Activated T-cell treated with anti-CD3 and anti-CD28 coated beads, Interleukin-2, amount 50 U/mL, for 1 hour (primary cell): ENCODE measurements around the gene TEAD1.

Experiments used
- DNase-seq: peaks from one replicate; pipeline ENCODE4 v3.0.0-alpha.2; 2020

Gene TEAD1

GRCh38 chr11:12917822-12918221 lies 243.6 kb downstream of the TEAD1 start:
- DNase-seq: no peak

GRCh38 chr11:12918667-12919066 lies 244.4 kb downstream of the TEAD1 start:
- no peak for DNase-seq

DNA sequence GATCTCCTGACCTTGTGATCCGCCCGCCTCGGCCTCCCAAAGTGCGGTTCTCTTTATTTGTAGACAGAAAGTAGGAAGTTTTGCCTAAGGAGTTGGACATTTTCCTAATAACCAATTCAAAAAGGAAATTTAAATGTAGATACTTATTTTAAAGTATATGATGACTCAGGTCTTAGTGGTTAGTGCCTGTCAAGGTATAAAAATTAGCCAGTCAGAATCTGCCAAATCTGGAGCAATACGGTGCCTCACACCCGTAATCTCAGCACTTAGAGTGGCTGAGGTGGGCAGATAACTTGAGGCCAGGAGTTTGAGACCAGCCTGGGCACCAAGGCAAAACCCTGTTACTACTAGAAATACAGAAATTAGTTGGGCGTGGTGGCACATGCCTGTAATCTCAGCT lies 248.2 kb downstream of the TEAD1 start:
- no peak for DNase-seq

GRCh38 chr11:12922980-12923507 lies 248.8 kb downstream of the TEAD1 start:
- DNase-seq: no peak

DNA sequence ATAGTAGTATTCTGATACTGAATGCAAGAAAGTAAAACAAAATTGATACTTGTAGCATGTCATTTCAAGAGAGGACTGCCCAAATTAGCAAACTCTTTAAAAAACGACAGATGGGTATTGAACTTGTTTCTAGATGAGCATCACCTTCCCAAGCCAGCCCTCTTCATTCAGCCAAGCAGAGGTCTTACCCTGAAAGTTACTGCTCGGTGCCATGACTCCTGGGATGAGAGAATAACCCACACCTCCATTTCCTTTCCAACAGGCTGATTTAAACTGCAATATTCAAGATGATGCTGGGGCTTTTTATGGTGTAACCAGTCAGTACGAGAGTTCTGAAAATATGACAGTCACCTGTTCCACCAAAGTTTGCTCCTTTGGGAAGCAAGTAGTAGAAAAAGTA lies 250.4 kb downstream of the TEAD1 start:
- no peak for DNase-seq

DNA sequence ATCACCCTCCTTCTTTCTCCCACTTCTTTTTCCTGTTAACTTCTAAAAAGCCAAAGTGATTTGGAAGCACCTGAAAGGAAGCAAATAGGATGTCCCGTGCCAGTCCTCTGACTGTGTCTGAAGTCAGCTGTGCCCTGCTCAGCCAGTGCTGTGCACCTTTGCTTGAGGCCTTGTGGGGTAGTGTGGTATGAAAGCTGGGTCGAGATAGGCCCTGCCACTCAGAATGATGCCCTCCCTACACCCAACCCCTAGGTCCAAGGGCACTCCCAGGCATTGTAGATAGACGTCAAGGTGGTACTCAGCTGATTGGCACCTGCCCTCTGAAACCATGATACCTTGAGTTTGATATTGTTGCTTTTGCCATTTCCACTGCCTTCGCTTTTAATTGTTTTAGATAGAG lies 251.3 kb downstream of the TEAD1 start:
- no peak for DNase-seq

DNA sequence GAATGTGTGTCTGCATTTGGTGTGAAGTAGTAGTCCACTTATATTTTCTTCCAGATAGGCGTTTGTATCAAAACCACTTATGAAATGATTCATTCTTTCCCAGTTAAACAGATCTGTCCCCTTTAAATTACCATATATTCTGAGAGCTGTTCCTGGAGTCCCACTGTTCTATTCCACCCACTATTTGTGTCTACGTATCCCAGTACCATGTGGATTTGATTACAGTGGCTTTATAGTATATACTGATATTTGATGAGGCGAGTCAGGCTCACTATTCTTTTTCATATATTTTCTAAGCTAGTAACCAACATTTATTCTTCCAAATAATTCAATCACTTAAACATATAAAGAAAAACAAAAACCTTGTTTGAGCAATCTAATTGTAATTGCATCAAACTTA lies 253.0 kb downstream of the TEAD1 start:
- DNase-seq: no peak

- no peak for DNase-seq
These were observed 253.7 kb downstream of the TEAD1 start for GRCh38 chr11:12927886-12928285.

- no peak for DNase-seq
These were observed 256.6 kb downstream of the TEAD1 start for GRCh38 chr11:12930850-12931249.

GRCh38 chr11:12932485-12932884 lies 258.3 kb downstream of the TEAD1 start:
- no peak for DNase-seq

DNA sequence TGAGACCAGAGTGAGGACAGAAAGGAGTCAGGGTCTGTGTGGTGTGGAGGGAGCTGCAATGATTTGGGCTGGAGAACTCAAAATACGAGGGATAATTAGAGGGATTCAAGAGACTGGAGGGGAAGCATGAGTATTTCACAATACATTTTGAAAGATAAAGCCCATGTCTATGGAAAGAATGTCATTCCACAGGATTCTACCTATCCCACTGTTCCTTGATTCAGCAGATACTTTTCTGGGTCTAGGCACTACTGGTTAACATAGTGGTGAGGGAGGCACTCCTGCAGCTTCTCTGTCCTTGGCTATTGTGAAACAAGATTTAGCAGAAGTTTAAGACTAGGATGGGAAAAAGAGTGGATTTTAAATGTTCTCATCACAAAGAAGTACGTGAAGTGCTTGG lies 262.0 kb downstream of the TEAD1 start:
- no peak for DNase-seq

DNA sequence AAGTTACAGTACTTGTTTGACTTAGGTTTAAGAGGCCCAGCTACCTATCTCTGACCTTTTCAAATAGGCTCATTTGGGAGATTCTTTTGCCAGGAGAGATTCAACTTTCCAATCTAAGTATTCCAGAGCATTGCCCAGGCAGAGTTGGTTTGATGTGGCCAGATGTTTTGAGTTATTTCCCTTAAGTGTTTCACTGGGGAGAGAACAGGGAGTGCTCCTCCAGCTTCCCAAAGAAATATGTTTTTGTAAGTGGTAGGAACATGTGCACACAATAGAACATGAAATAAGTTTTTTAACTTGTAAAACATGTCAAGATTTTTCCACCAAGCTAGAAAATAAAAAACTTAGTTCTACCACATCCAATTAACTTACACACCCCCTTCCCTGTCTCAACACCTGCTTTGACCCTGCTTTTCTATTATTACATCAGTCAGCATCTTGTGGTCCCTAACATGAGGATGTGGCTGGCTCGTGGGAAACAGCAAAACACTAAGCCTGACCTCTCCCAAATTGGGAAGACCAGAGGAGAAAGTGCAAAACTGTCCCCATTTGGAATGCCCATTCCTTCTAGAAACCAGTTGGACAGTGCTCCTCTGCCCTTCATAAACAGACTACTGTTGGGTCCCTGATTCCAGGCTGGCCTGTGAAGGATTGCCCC lies 264.5 kb downstream of the TEAD1 start:
- DNase-seq: no peak

GRCh38 chr11:12941671-12942070 lies 267.4 kb downstream of the TEAD1 start:
- no peak for DNase-seq

GRCh38 chr11:12942157-12942556 lies 267.9 kb downstream of the TEAD1 start:
- DNase-seq: no peak

DNA sequence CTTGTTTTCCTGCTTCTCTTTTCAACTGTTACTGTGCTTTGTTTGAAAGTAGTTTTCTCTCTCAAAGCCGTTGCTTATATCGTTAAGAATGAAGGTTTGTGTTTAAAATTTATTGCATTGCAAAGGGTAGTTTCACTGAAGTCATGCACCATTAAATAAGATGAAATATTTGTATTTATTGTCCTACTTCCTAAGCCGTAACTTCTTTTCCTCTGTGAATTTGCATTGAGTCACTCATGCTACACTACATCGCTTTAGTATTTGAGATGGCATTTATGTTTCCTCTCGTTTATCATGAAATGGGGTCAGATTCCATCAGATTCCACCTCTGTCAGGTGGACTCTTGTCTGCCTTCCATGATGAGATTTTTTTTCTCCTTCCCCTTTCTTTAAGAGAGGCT lies 269.1 kb downstream of the TEAD1 start:
- no peak for DNase-seq

GRCh38 chr11:12944889-12945288 lies 270.7 kb downstream of the TEAD1 start:
- DNase-seq: no peak

GRCh38 chr11:12949453-12949852 lies 275.2 kb downstream of the TEAD1 start:
- no peak for DNase-seq

GRCh38 chr11:12950670-12951069 lies 276.4 kb downstream of the TEAD1 start:
- DNase-seq: no peak

DNA sequence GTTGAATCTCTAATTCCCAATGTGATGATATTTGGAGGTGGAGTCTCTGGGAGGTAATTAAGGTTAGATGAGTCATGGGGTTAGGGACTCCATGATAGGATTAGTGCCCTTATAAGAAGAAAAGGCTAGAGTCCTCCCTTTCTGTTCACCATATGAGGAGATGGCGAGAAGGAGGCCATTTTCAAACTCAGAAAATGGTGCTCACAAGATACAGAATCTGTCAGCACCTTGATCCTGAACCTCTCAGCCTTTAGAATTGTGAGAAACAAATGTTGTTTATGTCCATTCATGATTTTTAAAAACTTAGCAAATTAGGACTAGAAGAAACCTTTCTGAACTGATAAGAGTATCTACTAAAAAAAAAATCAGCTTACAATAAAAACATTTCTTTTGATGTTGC lies 277.2 kb downstream of the TEAD1 start:
- DNase-seq: no peak

- DNase-seq: no peak
These were observed 277.9 kb downstream of the TEAD1 start for GRCh38 chr11:12952094-12952493.

DNA sequence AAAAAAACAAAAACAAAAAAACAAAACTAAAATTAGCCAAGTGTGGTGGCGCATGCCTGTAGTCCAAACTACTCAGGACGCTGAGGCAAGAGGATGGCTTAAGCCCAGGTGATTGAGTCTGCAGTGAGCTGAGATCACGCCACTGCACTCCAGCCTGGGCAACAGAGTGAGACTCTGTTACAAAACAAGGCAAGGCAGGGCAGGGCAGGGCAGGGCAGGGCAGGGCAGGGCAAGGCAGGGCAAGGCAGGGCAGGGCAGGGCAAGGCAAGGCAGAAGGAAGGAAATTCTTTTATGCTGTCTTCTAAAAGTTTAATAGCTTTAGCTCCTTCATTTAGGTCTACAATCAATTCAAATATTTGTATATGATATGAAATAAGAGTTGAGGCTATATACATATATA lies 284.8 kb downstream of the TEAD1 start:
- DNase-seq: no peak

DNA sequence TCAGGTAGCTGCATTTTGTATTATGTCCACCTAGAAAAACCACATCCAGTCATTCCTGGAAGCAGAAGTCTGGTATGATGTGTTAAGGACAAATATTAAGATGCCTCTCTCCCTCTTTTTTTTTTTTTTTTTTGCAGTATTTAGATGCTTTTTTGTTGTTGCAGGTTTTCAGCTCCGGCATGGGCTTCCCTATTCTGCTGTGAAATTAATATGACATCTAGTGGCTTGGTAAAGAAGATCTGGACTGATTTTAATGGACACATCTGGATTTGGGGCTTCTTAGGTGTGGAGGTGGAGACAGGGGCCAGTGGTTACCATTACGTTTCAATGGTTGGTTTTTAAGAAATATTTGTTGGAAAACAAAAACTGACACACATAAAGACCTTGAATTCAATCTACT lies 287.4 kb downstream of the TEAD1 start:
- no peak for DNase-seq

DNA sequence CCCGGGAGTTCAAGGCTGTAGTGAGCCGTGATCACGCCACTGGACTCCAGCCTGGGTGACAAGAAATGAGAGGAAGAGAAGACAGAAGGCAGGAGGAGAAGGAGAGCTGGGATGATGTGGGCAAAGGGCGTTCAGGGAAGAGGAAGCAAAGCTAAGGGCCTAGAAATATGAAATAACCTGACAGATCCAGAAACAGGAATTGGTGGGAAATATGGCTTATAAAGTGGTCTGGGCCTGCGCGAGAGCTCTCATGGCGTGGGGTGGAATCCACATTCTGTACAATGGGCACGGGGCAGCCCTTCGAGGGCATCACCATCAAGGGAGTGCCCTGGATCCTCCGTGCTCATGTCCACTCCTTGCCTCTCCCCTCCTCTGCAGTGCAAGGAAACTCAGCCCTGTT lies 288.1 kb downstream of the TEAD1 start:
- DNase-seq: no peak

DNA sequence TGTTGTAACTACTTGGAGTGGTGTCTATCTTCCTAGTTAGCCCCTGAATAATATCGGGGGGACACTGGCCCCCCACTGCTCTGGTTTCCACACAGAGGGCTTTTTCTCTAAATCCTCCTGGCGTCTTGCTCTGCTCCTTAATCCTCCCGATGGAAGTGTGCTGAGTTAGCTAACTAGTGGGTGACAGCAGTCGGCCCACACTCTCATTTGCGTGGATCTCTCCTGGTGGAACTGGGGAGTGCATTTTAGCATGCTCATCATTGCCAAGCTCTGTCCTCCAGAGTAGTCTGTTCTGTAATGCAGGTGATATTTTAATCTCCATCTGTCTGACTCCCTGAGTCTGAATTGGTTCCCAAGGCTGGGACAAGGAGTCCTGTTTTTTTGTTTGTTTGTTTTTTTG lies 288.8 kb downstream of the TEAD1 start:
- DNase-seq: no peak

DNA sequence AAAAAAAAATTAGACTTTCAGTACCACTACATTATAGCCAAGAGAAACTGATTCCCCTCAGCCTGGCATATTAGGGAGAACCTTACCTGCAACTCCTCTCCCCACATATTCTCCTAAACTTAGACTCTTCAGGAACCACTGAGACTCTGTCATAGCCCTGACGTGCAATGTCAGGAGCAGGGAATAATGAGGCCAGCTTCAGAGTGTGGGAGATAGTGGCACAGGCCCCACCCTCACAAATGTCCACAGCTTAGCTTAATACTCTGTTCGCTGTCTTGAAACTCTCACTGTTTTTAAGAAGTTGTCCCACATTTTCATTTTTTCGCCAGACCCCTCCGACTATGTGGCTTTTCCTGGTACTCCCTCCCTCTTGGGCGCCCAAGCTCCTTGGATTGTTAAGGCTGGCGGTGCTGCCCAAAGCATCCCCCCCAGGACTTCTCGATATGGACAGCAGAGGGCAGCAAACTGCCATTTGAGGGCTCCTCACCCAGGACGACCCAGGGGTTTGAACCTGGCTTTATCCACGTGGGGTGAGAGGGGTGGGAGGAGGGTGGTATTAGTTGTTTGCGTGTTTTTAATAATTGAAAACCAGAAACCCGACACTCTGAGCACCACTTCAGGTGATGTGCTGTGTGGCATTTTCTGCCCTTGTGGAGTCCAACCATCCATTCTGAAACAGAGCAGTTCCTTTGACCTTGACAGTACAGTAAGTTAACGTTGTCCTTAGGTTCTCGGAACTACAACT lies 289.7 kb downstream of the TEAD1 start:
- DNase-seq: peak; percentile 58
